HG02763 (cell line): Measurements from ENCODE around the gene TMEM184B.

Source experiments
- ATAC-seq: cut with Tn5 transposase; IDR thresholded peaks from one replicate; pipeline ENCODE4 v1.9.1; 2021; ENCODE audit warnings: mild to moderate bottlenecking, moderate library complexity; ENCODE audit not compliant: unreplicated experiment

Gene TMEM184B

GRCh38 chr22:38272373-38273134 is at the start of gene TMEM184B:
TSS of gene TMEM184B (minus strand) at chr22:38273010. CDS start at chr22:38247961, 25,049 bp downstream.
- ATAC-seq: peak; percentile 81

- ATAC-seq: no peak
Measured at GRCh38 chr22:38320605-38321402, 48.0 kb upstream of the TMEM184B start.

GRCh38 chr22:38318792-38319773 is 46.3 kb upstream of the TMEM184B start:
- ATAC-seq: no peak

- no peak for ATAC-seq
Measured at GRCh38 chr22:38317995-38318715, 45.3 kb upstream of the TMEM184B start.

GRCh38 chr22:38317122-38317994 is 44.5 kb upstream of the TMEM184B start, which contains the start of gene CSNK1E:
TSS of gene CSNK1E (minus strand) at chr22:38317433. CDS start at chr22:38314157, 3,276 bp downstream.
- peak; percentile 37 for ATAC-seq

- peak; percentile 26 for ATAC-seq
Measured at GRCh38 chr22:38316364-38317121, 43.7 kb upstream of the TMEM184B start.

- ATAC-seq: no peak
Measured at GRCh38 chr22:38315823-38316363, 43.1 kb upstream of the TMEM184B start.

- ATAC-seq: no peak
Measured at GRCh38 chr22:38314933-38315822, 42.4 kb upstream of the TMEM184B start.

- no peak for ATAC-seq
Measured at GRCh38 chr22:38314051-38314932, 41.5 kb upstream of the TMEM184B start.

- no peak for ATAC-seq
Measured at GRCh38 chr22:38313384-38313955, 40.7 kb upstream of the TMEM184B start.

GRCh38 chr22:38312261-38312800 is 39.5 kb upstream of the TMEM184B start:
- ATAC-seq: no peak

GRCh38 chr22:38311323-38311620 is 38.5 kb upstream of the TMEM184B start:
- ATAC-seq: no peak

GRCh38 chr22:38310518-38311322 is 37.9 kb upstream of the TMEM184B start:
- no peak for ATAC-seq

- no peak for ATAC-seq
Measured at GRCh38 chr22:38309614-38310517, 37.1 kb upstream of the TMEM184B start.
